Measurements from ENCODE around the gene CFAP298.

CFAP298 gene

GRCh38 chr21:32584472-32584871 lies 27.7 kb downstream of the CFAP298 start:
- H3K27me3 ChIP-seq (ENCODE audit: insufficient read depth, poor library complexity, severe bottlenecking): no peaks in the 10 kb centered on the region
- no peak for TF ChIP-seq CTCF (IDR thresholded peaks at IDR 0.05; ENCODE audit: poor library complexity, severe bottlenecking)
- H3K36me3 ChIP-seq (ENCODE audit: low read depth): no peaks in the 10 kb centered on the region
- H3K4me3 ChIP-seq (ENCODE audit: severe bottlenecking): no peak overlapping the region
- H3K27ac ChIP-seq (ENCODE audit: poor library complexity, severe bottlenecking): no peak overlapping the region
- ATAC-seq (ENCODE audit: low read depth): no peak
- no peaks in the 10 kb centered on the region for H3K9me3 ChIP-seq (ENCODE audit: severe bottlenecking)
- no peak for DNase-seq (ENCODE audit: low spot score)
- no peaks in the 10 kb centered on the region for H3K4me1 ChIP-seq (ENCODE audit: insufficient read depth, poor library complexity, severe bottlenecking)

- ATAC-seq (ENCODE audit: low read depth) (no peak), DNase-seq (ENCODE audit: low spot score) (no peak)
- H3K27ac ChIP-seq (ENCODE audit: poor library complexity, severe bottlenecking): no peak overlapping the region
- no peaks in the 10 kb centered on the region for H3K9me3 ChIP-seq (ENCODE audit: severe bottlenecking)
- H3K4me3 ChIP-seq (ENCODE audit: severe bottlenecking): no peak overlapping the region
- no peak for TF ChIP-seq CTCF (IDR thresholded peaks at IDR 0.05; ENCODE audit: poor library complexity, severe bottlenecking)
- no peaks in the 10 kb centered on the region for H3K4me1 ChIP-seq (ENCODE audit: insufficient read depth, poor library complexity, severe bottlenecking)
- H3K27me3 ChIP-seq (ENCODE audit: insufficient read depth, poor library complexity, severe bottlenecking): no peaks in the 10 kb centered on the region
- no peaks in the 10 kb centered on the region for H3K36me3 ChIP-seq (ENCODE audit: low read depth)
Observed at GRCh38 chr21:32581732-32582131, 30.4 kb downstream of the CFAP298 start.

- Histone ChIP-seq H3K27ac (ENCODE audit: poor library complexity, severe bottlenecking) (no peak overlapping the region), H3K36me3 (ENCODE audit: low read depth) (no peaks in the 10 kb centered on the region), H3K9me3 (ENCODE audit: severe bottlenecking) (no peaks in the 10 kb centered on the region), H3K4me3 (ENCODE audit: severe bottlenecking) (no peak overlapping the region), H3K4me1 (ENCODE audit: insufficient read depth, poor library complexity, severe bottlenecking) (no peaks in the 10 kb centered on the region), H3K27me3 (ENCODE audit: insufficient read depth, poor library complexity, severe bottlenecking) (no peaks in the 10 kb centered on the region)
- ATAC-seq (ENCODE audit: low read depth): no peak
- no peak for TF ChIP-seq CTCF (IDR thresholded peaks at IDR 0.05; ENCODE audit: poor library complexity, severe bottlenecking)
- no peak for DNase-seq (ENCODE audit: low spot score)
Observed at GRCh38 chr21:32580949-32581348, 31.2 kb downstream of the CFAP298 start.

- Histone ChIP-seq H3K36me3 (ENCODE audit: low read depth) (no peaks in the 10 kb centered on the region), H3K4me1 (ENCODE audit: insufficient read depth, poor library complexity, severe bottlenecking) (no peaks in the 10 kb centered on the region), H3K4me3 (ENCODE audit: severe bottlenecking) (no peak overlapping the region), H3K9me3 (ENCODE audit: severe bottlenecking) (no peaks in the 10 kb centered on the region), H3K27ac (ENCODE audit: poor library complexity, severe bottlenecking) (no peak overlapping the region), H3K27me3 (ENCODE audit: insufficient read depth, poor library complexity, severe bottlenecking) (no peaks in the 10 kb centered on the region)
- DNase-seq (ENCODE audit: low spot score) (no peak), ATAC-seq (ENCODE audit: low read depth) (no peak)
- TF ChIP-seq CTCF (IDR thresholded peaks at IDR 0.05; ENCODE audit: poor library complexity, severe bottlenecking): peak; percentile 19
Observed at GRCh38 chr21:32578107-32578691, 34.0 kb downstream of the CFAP298 start.

GRCh38 chr21:32576011-32576410 lies 36.2 kb downstream of the CFAP298 start:
- no peaks in the 10 kb centered on the region for H3K27me3 ChIP-seq (ENCODE audit: insufficient read depth, poor library complexity, severe bottlenecking)
- no peak for ATAC-seq (ENCODE audit: low read depth)
- no peak for DNase-seq (ENCODE audit: low spot score)

More at GRCh38 chr21:32576011-32576410, 36.2 kb downstream of the CFAP298 start:
- H3K4me1 ChIP-seq (ENCODE audit: insufficient read depth, poor library complexity, severe bottlenecking): no peaks in the 10 kb centered on the region
- no peak overlapping the region for H3K4me3 ChIP-seq (ENCODE audit: severe bottlenecking)
- no peak overlapping the region for H3K27ac ChIP-seq (ENCODE audit: poor library complexity, severe bottlenecking)
- no peak for TF ChIP-seq CTCF (IDR thresholded peaks at IDR 0.05; ENCODE audit: poor library complexity, severe bottlenecking)
- H3K9me3 ChIP-seq (ENCODE audit: severe bottlenecking): no peaks in the 10 kb centered on the region
- H3K36me3 ChIP-seq (ENCODE audit: low read depth): no peaks in the 10 kb centered on the region
